Endothelial cell of umbilical vein (primary cell): ENCODE results near the gene PLXNB3.

Experiments
- CTCF ChIP-seq, 2 donors: IDR thresholded peaks; 1 replicate in 1 of 2; 2 replicates in 1 of 2; pipeline ENCODE4 v1.5.1; 2011; ENCODE audit warnings: low read length in 2 of 2, mild to moderate bottlenecking in 2 of 2, moderate library complexity in 2 of 2, control low read depth in 1 of 2, inconsistent platforms in 1 of 2, low read depth in 1 of 2; ENCODE audit not compliant: insufficient read depth in 1 of 2; ENCODE audit errors: extremely low read depth in 1 of 2
- EZH2 ChIP-seq: IDR thresholded peaks from 2 replicates; pipeline ENCODE4 v1.6.1; 2012; ENCODE audit warnings: borderline replicate concordance, low read depth, mild to moderate bottlenecking, moderate library complexity, low read length, inconsistent platforms; ENCODE audit not compliant: severe bottlenecking
- FOS ChIP-seq: IDR thresholded peaks from 2 replicates; pipeline ENCODE4 v1.6.1; 2011; ENCODE audit warnings: mild to moderate bottlenecking, low read length, moderate library complexity, borderline replicate concordance; ENCODE audit not compliant: insufficient read depth
- GATA2 ChIP-seq: IDR thresholded peaks from 2 replicates; pipeline ENCODE4 v1.7.0; 2011; ENCODE audit warnings: low read depth, mild to moderate bottlenecking, moderate library complexity, mixed read lengths, low read length; ENCODE audit not compliant: insufficient read length, insufficient read depth
- MYC ChIP-seq: IDR thresholded peaks from one replicate; pipeline ENCODE4 v1.6.1; 2011; ENCODE audit warnings: mild to moderate bottlenecking, low read depth, low read length
- POLR2A ChIP-seq: IDR thresholded peaks from 2 replicates; pipeline ENCODE4 v1.6.1; 2012; ENCODE audit warnings: low read depth, mild to moderate bottlenecking, control low read depth, low read length
- POLR2AphosphoS5 ChIP-seq: IDR thresholded peaks from 2 replicates; pipeline ENCODE4 v1.6.1; 2012; ENCODE audit warnings: low read depth, mild to moderate bottlenecking, control low read depth, low read length, moderate library complexity; ENCODE audit not compliant: insufficient read depth
- TF ChIP-seq, protein P1 (sequence below): IDR thresholded peaks from 2 replicates; pipeline ENCODE4 v1.6.1; 2011; ENCODE audit not compliant: insufficient read depth, insufficient read length

GRCh38 chrX:153791104-153791852 lies 27.2 kb downstream of the PLXNB3 start:
- TF ChIP-seq POLR2AphosphoS5 (no peak), POLR2A (no peak), CTCF (IDR thresholded peaks at IDR 0.05; ENCODE audit: extremely low read depth in 1 of 2, insufficient read depth in 1 of 2, low read depth in 1 of 2, low read length in 2 of 2) (no peak), MYC (no peak), EZH2 (no peak), FOS (no peak), GATA2 (no peak)
- TF ChIP-seq, protein P1, sequence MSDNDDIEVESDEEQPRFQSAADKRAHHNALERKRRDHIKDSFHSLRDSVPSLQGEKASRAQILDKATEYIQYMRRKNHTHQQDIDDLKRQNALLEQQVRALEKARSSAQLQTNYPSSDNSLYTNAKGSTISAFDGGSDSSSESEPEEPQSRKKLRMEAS = no peak
